ENCODE results near the gene PPFIA1. TPM values are rescaled to one million over a fixed set of nuclear protein-coding genes. Genes with fewer than 3 reads are reported as not detected.

The PPFIA1 gene
- total RNA-seq, 1 experiment from 2014 or later = 113 TPM

DNA sequence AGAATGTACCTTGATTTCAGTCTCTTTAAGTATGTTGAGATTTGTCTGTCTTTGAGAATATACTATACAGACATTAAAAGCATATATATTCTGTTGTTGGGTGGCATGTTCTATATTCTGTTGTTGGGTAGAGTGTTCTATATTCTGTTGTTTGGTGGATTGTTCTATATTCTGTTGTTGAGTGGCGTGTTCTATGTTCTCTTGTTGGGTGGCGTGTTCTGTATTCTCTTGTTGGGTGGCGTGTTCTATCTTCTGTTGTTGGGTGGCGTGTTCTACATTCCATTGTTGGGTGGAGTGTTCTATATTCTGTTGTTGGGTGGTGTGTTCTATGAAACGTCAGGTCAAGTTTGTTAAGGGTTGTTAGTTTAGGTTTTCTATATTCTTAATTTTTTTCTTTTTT, 100.8 kb downstream of the PPFIA1 start:
- TF ChIP-seq EZH2 (IDR thresholded peaks at IDR 0.05; ENCODE audit: borderline replicate concordance, low read depth, low read length, poor library complexity, severe bottlenecking) = no peak
- TF ChIP-seq, protein P1, sequence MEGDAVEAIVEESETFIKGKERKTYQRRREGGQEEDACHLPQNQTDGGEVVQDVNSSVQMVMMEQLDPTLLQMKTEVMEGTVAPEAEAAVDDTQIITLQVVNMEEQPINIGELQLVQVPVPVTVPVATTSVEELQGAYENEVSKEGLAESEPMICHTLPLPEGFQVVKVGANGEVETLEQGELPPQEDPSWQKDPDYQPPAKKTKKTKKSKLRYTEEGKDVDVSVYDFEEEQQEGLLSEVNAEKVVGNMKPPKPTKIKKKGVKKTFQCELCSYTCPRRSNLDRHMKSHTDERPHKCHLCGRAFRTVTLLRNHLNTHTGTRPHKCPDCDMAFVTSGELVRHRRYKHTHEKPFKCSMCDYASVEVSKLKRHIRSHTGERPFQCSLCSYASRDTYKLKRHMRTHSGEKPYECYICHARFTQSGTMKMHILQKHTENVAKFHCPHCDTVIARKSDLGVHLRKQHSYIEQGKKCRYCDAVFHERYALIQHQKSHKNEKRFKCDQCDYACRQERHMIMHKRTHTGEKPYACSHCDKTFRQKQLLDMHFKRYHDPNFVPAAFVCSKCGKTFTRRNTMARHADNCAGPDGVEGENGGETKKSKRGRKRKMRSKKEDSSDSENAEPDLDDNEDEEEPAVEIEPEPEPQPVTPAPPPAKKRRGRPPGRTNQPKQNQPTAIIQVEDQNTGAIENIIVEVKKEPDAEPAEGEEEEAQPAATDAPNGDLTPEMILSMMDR (conservative IDR thresholded peaks at IDR 0.05; ENCODE audit: low read depth, low read length) = no peak
- no peaks in the 10 kb centered on the region for H3K27me3 ChIP-seq (replicated peaks; ENCODE audit: insufficient read depth, low read depth, low read length, poor library complexity)
- peaks cover 53% of the 10 kb centered on the region for H3K36me3 ChIP-seq (ENCODE audit: insufficient read depth, low read length, poor library complexity, severe bottlenecking)
- ChIA-PET POLR2A (ENCODE audit: low non-redundant PET) (no interaction called here), CTCF (no interaction called here)
- H3K9me3 ChIP-seq (ENCODE audit: low read depth, low read length, poor library complexity, severe bottlenecking) = no peaks in the 10 kb centered on the region
- intact Hi-C loops (cut with micrococcal nuclease; ENCODE audit: unreplicated experiment) = no loop called here
- DNase-seq (ENCODE audit: low spot score) = no peak
- H3K4me1 ChIP-seq (ENCODE audit: insufficient read depth, low read length, poor library complexity, severe bottlenecking) = peaks cover 6% of the 10 kb centered on the region
- H3K27ac ChIP-seq (ENCODE audit: low read depth, low read length, poor library complexity, severe bottlenecking) = no peak overlapping the region
- no TSS peak for BruUV-seq (replicated peaks)
- no peak overlapping the region for H3K4me3 ChIP-seq (ENCODE audit: low read depth, low read length, poor library complexity, severe bottlenecking)

DNA sequence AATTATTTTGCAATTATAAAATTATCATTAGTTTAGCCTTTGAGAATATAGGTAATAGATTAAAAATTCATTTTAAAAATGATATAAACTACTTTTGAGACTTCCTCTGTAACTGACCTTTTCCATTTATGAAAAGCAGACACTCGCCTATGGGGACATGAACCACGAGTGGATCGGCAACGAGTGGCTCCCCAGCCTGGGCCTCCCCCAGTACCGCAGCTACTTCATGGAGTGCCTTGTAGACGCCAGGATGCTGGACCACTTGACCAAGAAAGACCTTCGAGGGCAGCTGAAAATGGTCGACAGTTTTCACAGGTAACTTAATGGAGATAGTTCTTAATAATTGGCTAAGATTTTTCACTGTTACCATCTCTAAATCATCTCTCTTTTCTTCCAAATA, 101.6 kb downstream of the PPFIA1 start:
- ChIA-PET POLR2A (ENCODE audit: low non-redundant PET) (no interaction called here), CTCF (no interaction called here)
- Histone ChIP-seq H3K36me3 (ENCODE audit: insufficient read depth, low read length, poor library complexity, severe bottlenecking) (peaks cover 57% of the 10 kb centered on the region), H3K27ac (ENCODE audit: low read depth, low read length, poor library complexity, severe bottlenecking) (no peak overlapping the region), H3K4me1 (ENCODE audit: insufficient read depth, low read length, poor library complexity, severe bottlenecking) (no peaks in the 10 kb centered on the region), H3K4me3 (ENCODE audit: low read depth, low read length, poor library complexity, severe bottlenecking) (no peak overlapping the region), H3K9me3 (ENCODE audit: low read depth, low read length, poor library complexity, severe bottlenecking) (no peaks in the 10 kb centered on the region), H3K27me3 (replicated peaks; ENCODE audit: insufficient read depth, low read depth, low read length, poor library complexity) (no peaks in the 10 kb centered on the region)
- no peak for DNase-seq (ENCODE audit: low spot score)
- TF ChIP-seq, protein P1 (conservative IDR thresholded peaks at IDR 0.05; ENCODE audit: low read depth, low read length) = no peak
- no peak for TF ChIP-seq EZH2 (IDR thresholded peaks at IDR 0.05; ENCODE audit: borderline replicate concordance, low read depth, low read length, poor library complexity, severe bottlenecking)
- intact Hi-C loops (cut with micrococcal nuclease; ENCODE audit: unreplicated experiment) = no loop called here
- no TSS peak for BruUV-seq (replicated peaks)

DNA sequence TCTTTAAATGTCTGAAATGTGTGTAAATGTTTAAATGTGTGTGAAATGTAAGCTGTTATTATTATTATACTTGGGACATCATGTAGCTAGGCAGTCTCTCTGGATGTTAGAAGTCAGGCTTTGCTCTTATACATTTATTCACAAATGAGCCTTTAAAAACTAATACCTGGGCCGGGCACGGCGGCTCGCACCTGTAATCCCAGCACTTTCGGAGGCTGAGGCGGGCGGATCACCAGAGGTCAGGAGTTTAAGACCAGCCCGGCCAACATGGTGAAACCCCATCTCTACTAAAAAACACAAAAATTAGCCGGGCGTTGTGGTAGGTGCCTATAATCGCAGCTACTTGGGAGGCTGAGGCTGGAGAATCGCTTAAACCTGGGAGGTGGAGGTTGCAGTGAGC, 106.1 kb downstream of the PPFIA1 start:
- intact Hi-C loops (cut with micrococcal nuclease; ENCODE audit: unreplicated experiment) = no loop called here
- CTCF ChIA-PET = no interaction called here
- H3K9me3 ChIP-seq (ENCODE audit: low read depth, low read length, poor library complexity, severe bottlenecking) = no peaks in the 10 kb centered on the region
- no peak overlapping the region for H3K4me3 ChIP-seq (ENCODE audit: low read depth, low read length, poor library complexity, severe bottlenecking)
- no peak for DNase-seq (ENCODE audit: low spot score)
- no peak overlapping the region for H3K27ac ChIP-seq (ENCODE audit: low read depth, low read length, poor library complexity, severe bottlenecking)
- H3K36me3 ChIP-seq (ENCODE audit: insufficient read depth, low read length, poor library complexity, severe bottlenecking) = peaks cover 81% of the 10 kb centered on the region
- no TSS peak for BruUV-seq (replicated peaks)
- H3K27me3 ChIP-seq (replicated peaks; ENCODE audit: insufficient read depth, low read depth, low read length, poor library complexity) = no peaks in the 10 kb centered on the region
- no peak for TF ChIP-seq EZH2 (IDR thresholded peaks at IDR 0.05; ENCODE audit: borderline replicate concordance, low read depth, low read length, poor library complexity, severe bottlenecking)
- TF ChIP-seq, protein P1 (conservative IDR thresholded peaks at IDR 0.05; ENCODE audit: low read depth, low read length) = no peak
- POLR2A ChIA-PET (ENCODE audit: low non-redundant PET) = no interaction called here
- H3K4me1 ChIP-seq (ENCODE audit: insufficient read depth, low read length, poor library complexity, severe bottlenecking) = peaks cover 2% of the 10 kb centered on the region

All from A673 (cell line).